A549 (cell line): ENCODE results near the gene ASIC2. TPM values are rescaled to one million over a fixed set of nuclear protein-coding genes. Genes with fewer than 3 reads are reported as not detected.
A peak's percentile ranks its signal among the peaks of the same experiment; 100 is the strongest.

Experiments used
- ATAC-seq, 2 experiments: fragments of 200-7000 bp in 1 of 2; fragments of >200 bp in 1 of 2; cut with Nextera tagmentation in 1 of 2; cut with Tn5 transposase in 1 of 2; 3 replicates each; pipeline versions ENCODE4 v1.8.0 to v1.9.1; 2018 to 2020; ENCODE audit warnings: mild to moderate bottlenecking in 1 of 2, moderate library complexity in 1 of 2
- CTCF ChIA-PET: fragments of 300-600 bp; sonication (Branson Sonifier 250); formaldehyde crosslinking; extraction: SDS; loops from one replicate; lab custom pipeline; 2021; ENCODE audit warnings: antibody characterized with exemption, inconsistent platforms; lab: Yijun Ruan, JAX
- POLR2A ChIA-PET: fragments of 350-600 bp; formaldehyde crosslinking; extraction: SDS; loops from one replicate; lab custom pipeline; 2021; ENCODE audit warnings: antibody characterized with exemption, inconsistent platforms; lab: Yijun Ruan, JAX
- DNase-seq, 2 experiments: peaks; one replicate each; pipeline versions ENCODE4 v3.0.0 to v3.0.0-alpha.2; 2011 to 2016; ENCODE audit warnings: low read depth in 1 of 2, low spot score in 1 of 2
- FAIRE-seq: peaks from 2 replicates; lab custom pipeline; 2011; peaks lifted over from hg19 to GRCh38; lab: Jason Lieb, UNC
- H3K27ac ChIP-seq, 2 experiments: fragments of >200 bp; sonication (Bioruptor Twin); formaldehyde crosslinking; 3 replicates each; pipeline ENCODE4 v1.5.1; 2016 to 2017
- H3K4me1 ChIP-seq: fragments of >200 bp; sonication (Bioruptor Twin); formaldehyde crosslinking; 3 replicates; pipeline ENCODE4 v1.6.1; 2016
- H3K4me2 ChIP-seq: fragments of >200 bp; sonication (Bioruptor Twin); formaldehyde crosslinking; 3 replicates; pipeline ENCODE4 v1.6.1; 2016
- H3K4me3 ChIP-seq: fragments of >200 bp; sonication (Bioruptor Twin); formaldehyde crosslinking; 3 replicates; pipeline ENCODE4 v1.5.1; 2016
- H3K9me3 ChIP-seq: fragments of >200 bp; sonication (Bioruptor Twin); formaldehyde crosslinking; 3 replicates; pipeline ENCODE4 v1.6.1; 2016
- BCL3 ChIP-seq: fragments of >200 bp; sonication (Bioruptor Twin); formaldehyde crosslinking; IDR thresholded peaks from 3 replicates; pipeline ENCODE4 v1.6.1; 2016
- CTCF ChIP-seq: fragments of >200 bp; sonication (Bioruptor Twin); formaldehyde crosslinking; IDR thresholded peaks from 3 replicates; pipeline ENCODE4 v1.5.1; 2016
- E2F6 ChIP-seq: IDR thresholded peaks from 2 replicates; pipeline ENCODE4 v1.6.1; 2012; ENCODE audit warnings: low read depth, borderline replicate concordance
- EHF ChIP-seq: fragments of 250-450 bp; sonication (Bioruptor Pico); IDR thresholded peaks from 2 replicates; pipeline ENCODE4 v1.5.0; 2020; ENCODE audit warnings: mild to moderate bottlenecking
- EP300 ChIP-seq, 2 experiments: fragments of >200 bp; sonication (Bioruptor Twin); formaldehyde crosslinking; IDR thresholded peaks; 2 replicates in 1 of 2; 3 replicates in 1 of 2; pipeline ENCODE4 v1.6.1; 2016 to 2017
- HES2 ChIP-seq: fragments of >200 bp; sonication (Bioruptor Twin); formaldehyde crosslinking; IDR thresholded peaks from 2 replicates; pipeline ENCODE4 v1.6.1; 2016
- HMGXB4 ChIP-seq: fragments of 250-450 bp; sonication (Bioruptor Pico); IDR thresholded peaks from 2 replicates; pipeline ENCODE4 v1.5.0; 2021; ENCODE audit warnings: mild to moderate bottlenecking, moderate library complexity, borderline replicate concordance
- MAX ChIP-seq: IDR thresholded peaks from 2 replicates; pipeline ENCODE4 v1.6.1; 2012
- RAD21 ChIP-seq, 2 experiments: fragments of >200 bp in 1 of 2; sonication (Bioruptor Twin) in 1 of 2; formaldehyde crosslinking in 1 of 2; IDR thresholded peaks in 1 of 2; conservative IDR thresholded peaks in 1 of 2; 2 replicates in 1 of 2; 3 replicates in 1 of 2; pipeline ENCODE4 v1.6.1; 2012 to 2018; ENCODE audit warnings: inconsistent platforms in 1 of 2
- REST ChIP-seq: fragments of 200-600 bp; sonication (generic); IDR thresholded peaks from 2 replicates; pipeline ENCODE4 v1.6.1; 2016; ENCODE audit warnings: antibody characterized with exemption, mild to moderate bottlenecking, moderate library complexity
- SREBF2 ChIP-seq: fragments of 450-650 bp; IDR thresholded peaks from 2 replicates; pipeline ENCODE4 v1.6.1; 2014; ENCODE audit warnings: mild to moderate bottlenecking, moderate library complexity
- ZC3H11A ChIP-seq: fragments of 450-650 bp; IDR thresholded peaks from 2 replicates; pipeline ENCODE4 v1.6.1; 2014; ENCODE audit warnings: antibody characterized with exemption, mild to moderate bottlenecking
- WGBS: methylation state at CpG from one replicate; pipeline ENCODE4 v1.1.6; 2017; ENCODE audit errors: missing lambda C conversion rate; 5-methylcytosine and 5-hydroxymethylcytosine counted together
- polyA plus RNA-seq, 4 experiments: library from polyadenylated mRNA; depleted of rRNA in 3 of 4; stranded (reverse); fragments of >200 nt; fragmentation: RNase III in 1 of 4; extraction: RNeasy Plus Mini Kit Qiagen cat#74134 plus additional on column Dnase treatment in 1 of 4; gene quantifications; 2 replicates in 3 of 4; 3 replicates in 1 of 4; pipeline ENCODE4 v1.2.3, GENCODE V29; 2011 to 2017

ASIC2 gene
- polyA plus RNA-seq, 2 of the 4 experiments (the other 2 are of a cell fraction) = 1.5 to 1.9 TPM

- ChIA-PET POLR2A (no interaction called here), CTCF (interaction anchor here (0.7 to 1.5 kb wide), 5 partner anchors 10 to 279 kb away, joined by 3 to 4 read pairs (median 3); no protein-coding TSS in a partner anchor)
- Histone ChIP-seq H3K27ac (no peak overlapping the region), H3K9me3 (peaks cover 3% of the 10 kb centered on the region; the same call in 1 of the 3 replicates), H3K4me2 (no peak overlapping the region), H3K4me1 (no peaks in the 10 kb centered on the region), H3K4me3 (no peak overlapping the region)
- ATAC-seq = no peak
- WGBS = 18% methylated on average over 4 of the region's 4 CpGs
- no peak for FAIRE-seq
- TF ChIP-seq E2F6 (no peak), MAX (no peak), HMGXB4 (CRISPR knock-in tag) (no peak), HES2 (no peak), CTCF (no peak), SREBF2 (no peak), EP300 (IDR thresholded peaks at IDR 0.05) (no peak), ZC3H11A (no peak)
- no peak for DNase-seq
These were observed 41.6 kb upstream of the ASIC2 start for GRCh38 chr17:33334703-33335102.

GRCh38 chr17:33330877-33331276 lies 37.8 kb upstream of the ASIC2 start:
- H3K9me3 ChIP-seq = peaks cover 3% of the 10 kb centered on the region; the same call in 1 of the 3 replicates
- no peaks in the 10 kb centered on the region for H3K4me1 ChIP-seq
- no peak overlapping the region for H3K27ac ChIP-seq
- 9% methylated on average over 3 of the region's 3 CpGs for WGBS
- ATAC-seq = 0 out of 6 replicates have a peak, but pooled peaks of 1 of the 2 experiments have one; percentile 30
- ChIA-PET POLR2A (no interaction called here), CTCF (interaction anchor here (0.8 to 1.1 kb wide), 3 partner anchors 12 to 293 kb away, joined by 3 to 4 read pairs (median 3); no protein-coding TSS in a partner anchor)
- no peak overlapping the region for H3K4me2 ChIP-seq
- H3K4me3 ChIP-seq = no peak overlapping the region
- TF ChIP-seq BCL3 (no peak), RAD21 (conservative IDR thresholded peaks at IDR 0.05 in 1 of 2, IDR thresholded peaks at IDR 0.05 in 1 of 2) (peak in 1 of 2 experiments; percentile 40; a peak in 2 of 5 replicates)
- TF ChIP-seq, all 56 proteins: peak for 1
- FAIRE-seq (no peak), DNase-seq (peak in 1 of 2 experiments; percentile 9)

GRCh38 chr17:33328129-33328528 lies 35.0 kb upstream of the ASIC2 start:
- Histone ChIP-seq H3K4me2 (no peak overlapping the region), H3K9me3 (peaks cover 3% of the 10 kb centered on the region; the same call in 1 of the 3 replicates), H3K4me1 (no peaks in the 10 kb centered on the region), H3K27ac (no peak overlapping the region), H3K4me3 (no peak overlapping the region)
- FAIRE-seq = peak; percentile 28
- ChIA-PET POLR2A (no interaction called here), CTCF (interaction anchor here (1.0 to 1.3 kb wide), 2 partner anchors 31 to 35 kb away, joined by 3 read pairs; partner anchors contain the start of gene ASIC2)
- TF ChIP-seq EHF (CRISPR knock-in tag) (no peak), REST (peak; percentile 82)
- ATAC-seq = no peak
- 2% methylated on average over 4 of the region's 4 CpGs for WGBS
- DNase-seq = no peak
